B cell (primary cell): ENCODE measurements around the gene OFD1.

ENCODE experiments used
- EZH2 ChIP-seq: IDR thresholded peaks from 2 replicates; pipeline ENCODE4 v1.6.1; 2012; ENCODE audit warnings: borderline replicate concordance, low read depth, mild to moderate bottlenecking, moderate library complexity, low read length; ENCODE audit not compliant: insufficient read depth, poor library complexity, severe bottlenecking
- TF ChIP-seq, protein P1 (sequence below): fragments of 200-600 bp; IDR thresholded peaks from one replicate; pipeline ENCODE4 v1.8.0; 2022; ENCODE audit warnings: antibody characterized with exemption, mild to moderate bottlenecking

DNA sequence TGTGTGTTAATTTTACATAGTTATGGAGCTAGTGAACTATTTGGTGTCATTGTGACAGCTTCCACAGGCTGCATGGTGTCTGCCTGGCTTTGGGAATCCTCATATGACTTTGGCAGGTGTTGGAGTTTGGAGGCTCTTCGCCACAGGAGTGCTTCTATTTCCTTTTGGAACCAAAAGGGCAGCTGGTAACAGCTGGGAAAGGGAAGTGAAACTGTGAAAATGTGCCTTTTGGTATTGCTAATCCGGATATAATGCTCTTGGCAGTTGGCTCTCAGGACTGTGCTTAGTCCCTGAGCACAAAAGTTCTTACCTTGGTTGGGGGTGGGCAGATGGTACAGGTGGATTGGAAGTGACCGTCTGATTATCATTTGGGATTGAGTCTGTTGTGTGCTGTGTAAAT lies 18.1 kb downstream of the OFD1 start:
- TF ChIP-seq, protein P1, sequence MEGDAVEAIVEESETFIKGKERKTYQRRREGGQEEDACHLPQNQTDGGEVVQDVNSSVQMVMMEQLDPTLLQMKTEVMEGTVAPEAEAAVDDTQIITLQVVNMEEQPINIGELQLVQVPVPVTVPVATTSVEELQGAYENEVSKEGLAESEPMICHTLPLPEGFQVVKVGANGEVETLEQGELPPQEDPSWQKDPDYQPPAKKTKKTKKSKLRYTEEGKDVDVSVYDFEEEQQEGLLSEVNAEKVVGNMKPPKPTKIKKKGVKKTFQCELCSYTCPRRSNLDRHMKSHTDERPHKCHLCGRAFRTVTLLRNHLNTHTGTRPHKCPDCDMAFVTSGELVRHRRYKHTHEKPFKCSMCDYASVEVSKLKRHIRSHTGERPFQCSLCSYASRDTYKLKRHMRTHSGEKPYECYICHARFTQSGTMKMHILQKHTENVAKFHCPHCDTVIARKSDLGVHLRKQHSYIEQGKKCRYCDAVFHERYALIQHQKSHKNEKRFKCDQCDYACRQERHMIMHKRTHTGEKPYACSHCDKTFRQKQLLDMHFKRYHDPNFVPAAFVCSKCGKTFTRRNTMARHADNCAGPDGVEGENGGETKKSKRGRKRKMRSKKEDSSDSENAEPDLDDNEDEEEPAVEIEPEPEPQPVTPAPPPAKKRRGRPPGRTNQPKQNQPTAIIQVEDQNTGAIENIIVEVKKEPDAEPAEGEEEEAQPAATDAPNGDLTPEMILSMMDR, result no peak
- no peak for TF ChIP-seq EZH2
